MCF 10A (cell line): Measurements from ENCODE around the gene THBD. TPM values are rescaled to one million over a fixed set of nuclear protein-coding genes. Genes with fewer than 3 reads are reported as not detected.

Experiments used
- BruUV-seq: library from RNA; stranded (reverse); fragments of 400-500 nt; replicated peaks from 2 replicates; lab custom pipeline; 2021; lab: Mats Ljungman, UMichigan
- CTCF ChIA-PET: fragments of 300-600 bp; sonication (Branson Sonifier 250); formaldehyde crosslinking; extraction: SDS; loops from one replicate; lab custom pipeline; 2021; ENCODE audit warnings: antibody characterized with exemption, inconsistent platforms; lab: Yijun Ruan, JAX
- POLR2A ChIA-PET: fragments of 300-600, 350-650 bp; sonication (Branson Sonifier 250); formaldehyde crosslinking; extraction: SDS; loops from one replicate; lab custom pipeline; 2020; ENCODE audit warnings: antibody characterized with exemption, inconsistent platforms; lab: Yijun Ruan, JAX
- DNase-seq: peaks from one replicate; pipeline ENCODE4 v3.0.0-alpha.2; 2018; ENCODE audit not compliant: unreplicated experiment
- H3K27ac Mint-ChIP-seq: one replicate; pipeline ENCODE4 v1.8.0; 2022; ENCODE audit warnings: mild to moderate bottlenecking, low read depth, mixed read lengths; ENCODE audit not compliant: unreplicated experiment
- H3K27me3 Mint-ChIP-seq: one replicate; pipeline ENCODE4 v1.8.0; 2022; ENCODE audit warnings: mixed read lengths; ENCODE audit not compliant: insufficient read depth, unreplicated experiment
- H3K36me3 Mint-ChIP-seq: one replicate; pipeline ENCODE4 v1.8.0; 2022; ENCODE audit warnings: mild to moderate bottlenecking, moderate library complexity, mixed read lengths; ENCODE audit not compliant: insufficient read depth, unreplicated experiment
- H3K4me1 Mint-ChIP-seq: one replicate; pipeline ENCODE4 v1.8.0; 2022; ENCODE audit warnings: mixed read lengths; ENCODE audit not compliant: insufficient read depth, unreplicated experiment
- H3K4me3 Mint-ChIP-seq: one replicate; pipeline ENCODE4 v1.8.0; 2022; ENCODE audit warnings: mild to moderate bottlenecking, moderate library complexity, mixed read lengths; ENCODE audit not compliant: unreplicated experiment
- H3K9me3 Mint-ChIP-seq: one replicate; pipeline ENCODE4 v1.8.0; 2022; ENCODE audit warnings: mixed read lengths; ENCODE audit not compliant: unreplicated experiment
- intact Hi-C: fragments of 100-400 bp; cut with micrococcal nuclease; formaldehyde crosslinking; loops from 2 replicates; pipeline ENCODE4 v1.14.1; 2022
- total RNA-seq: library from RNA; stranded (reverse); gene quantifications from 2 replicates; pipeline ENCODE4 v1.2.3, GENCODE V29; 2022
- TF ChIP-seq, protein P1 (sequence below): fragments of 200-600 bp; IDR thresholded peaks from one replicate; pipeline ENCODE4 v1.8.0; 2022; ENCODE audit warnings: antibody characterized with exemption, mild to moderate bottlenecking; ENCODE audit not compliant: unreplicated experiment

The THBD gene
- total RNA-seq, 1 experiment from 2014 or later: 15.4 TPM

DNA sequence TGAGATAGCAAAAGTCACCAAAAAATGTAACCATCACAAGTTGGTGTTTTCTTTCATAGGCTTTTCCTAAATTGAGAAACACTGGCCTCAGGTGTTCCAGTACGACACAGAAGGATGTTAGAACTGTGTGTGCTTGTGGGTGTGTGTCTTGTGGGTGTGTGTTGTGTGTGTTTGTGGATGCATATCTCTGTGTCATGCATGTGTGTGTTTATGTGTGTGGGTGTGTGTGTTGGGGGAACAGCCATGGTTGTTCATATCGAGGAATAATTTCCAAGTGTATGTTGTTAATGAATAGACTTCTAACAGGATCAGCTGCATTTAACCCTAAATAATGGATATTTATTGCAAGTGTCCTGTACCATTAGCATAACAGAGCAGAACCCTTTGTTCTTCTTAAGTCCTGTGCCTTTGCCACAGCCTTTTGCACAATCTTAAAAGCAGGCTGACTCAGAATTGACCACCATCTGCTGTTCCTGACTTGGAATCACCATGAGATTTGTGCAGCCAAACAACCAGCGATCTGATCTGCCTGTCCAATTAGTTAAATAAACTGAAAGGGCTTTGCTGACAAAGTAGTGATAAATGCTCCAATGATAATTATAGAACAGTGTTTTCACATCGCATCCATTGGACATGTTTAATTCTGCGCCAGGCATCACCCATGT, 29.0 kb upstream of the THBD start:
- no peak overlapping the region for H3K27ac Mint-ChIP-seq
- ChIA-PET POLR2A (interaction anchor here (0.8 kb wide), 1 partner anchor 60 kb away, joined by 5 read pairs; no protein-coding TSS in a partner anchor), CTCF (interaction anchor here (0.6 to 2.3 kb wide), 5 partner anchors 11 to 123 kb away, joined by 3 to 16 read pairs (median 4); no protein-coding TSS in a partner anchor)
- no TSS peak for BruUV-seq
- peaks cover 18% of the 10 kb centered on the region for H3K4me1 Mint-ChIP-seq
- H3K9me3 Mint-ChIP-seq: no peaks in the 10 kb centered on the region
- H3K4me3 Mint-ChIP-seq: no peak overlapping the region
- no peaks in the 10 kb centered on the region for H3K36me3 Mint-ChIP-seq
- H3K27me3 Mint-ChIP-seq: no peaks in the 10 kb centered on the region
- DNase-seq: peak; percentile 39
- TF ChIP-seq, protein P1, sequence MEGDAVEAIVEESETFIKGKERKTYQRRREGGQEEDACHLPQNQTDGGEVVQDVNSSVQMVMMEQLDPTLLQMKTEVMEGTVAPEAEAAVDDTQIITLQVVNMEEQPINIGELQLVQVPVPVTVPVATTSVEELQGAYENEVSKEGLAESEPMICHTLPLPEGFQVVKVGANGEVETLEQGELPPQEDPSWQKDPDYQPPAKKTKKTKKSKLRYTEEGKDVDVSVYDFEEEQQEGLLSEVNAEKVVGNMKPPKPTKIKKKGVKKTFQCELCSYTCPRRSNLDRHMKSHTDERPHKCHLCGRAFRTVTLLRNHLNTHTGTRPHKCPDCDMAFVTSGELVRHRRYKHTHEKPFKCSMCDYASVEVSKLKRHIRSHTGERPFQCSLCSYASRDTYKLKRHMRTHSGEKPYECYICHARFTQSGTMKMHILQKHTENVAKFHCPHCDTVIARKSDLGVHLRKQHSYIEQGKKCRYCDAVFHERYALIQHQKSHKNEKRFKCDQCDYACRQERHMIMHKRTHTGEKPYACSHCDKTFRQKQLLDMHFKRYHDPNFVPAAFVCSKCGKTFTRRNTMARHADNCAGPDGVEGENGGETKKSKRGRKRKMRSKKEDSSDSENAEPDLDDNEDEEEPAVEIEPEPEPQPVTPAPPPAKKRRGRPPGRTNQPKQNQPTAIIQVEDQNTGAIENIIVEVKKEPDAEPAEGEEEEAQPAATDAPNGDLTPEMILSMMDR: no peak
- intact Hi-C loops: no loop called here

DNA sequence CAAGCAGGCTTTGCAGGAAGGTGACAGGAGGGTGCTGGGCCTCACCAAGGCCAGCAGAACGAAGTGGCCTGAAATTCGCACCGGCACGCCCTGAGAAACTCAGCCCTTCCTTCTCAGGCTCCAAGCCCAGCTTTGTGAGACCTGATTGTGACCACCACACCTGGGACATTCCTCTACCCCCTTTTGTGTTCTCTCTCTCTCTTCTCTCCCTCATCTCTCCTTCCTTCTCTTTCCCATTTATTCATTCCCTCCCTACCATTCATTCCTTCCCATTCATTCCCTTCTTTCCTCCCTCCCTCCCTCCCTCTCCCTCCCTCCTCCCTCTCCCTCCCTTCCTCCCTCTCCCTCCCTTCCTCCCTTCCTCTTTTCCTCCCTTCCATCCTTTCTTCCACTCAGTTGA, 27.8 kb upstream of the THBD start:
- no peak for DNase-seq
- Mint-ChIP-seq H3K27me3 (no peaks in the 10 kb centered on the region), H3K4me3 (no peak overlapping the region), H3K27ac (peak overlapping the region; percentile 0), H3K4me1 (peaks cover 13% of the 10 kb centered on the region), H3K36me3 (no peaks in the 10 kb centered on the region), H3K9me3 (no peaks in the 10 kb centered on the region)
- TF ChIP-seq, protein P1: no peak
- BruUV-seq: no TSS peak
- intact Hi-C loops: no loop called here
- ChIA-PET CTCF (interaction anchor here (0.6 to 2.3 kb wide), 4 partner anchors 19 to 380 kb away, joined by 3 to 16 read pairs (median 4); no protein-coding TSS in a partner anchor), POLR2A (interaction anchor here (1.1 kb wide), 1 partner anchor 24 kb away, joined by 5 read pairs; no protein-coding TSS in a partner anchor)

DNA sequence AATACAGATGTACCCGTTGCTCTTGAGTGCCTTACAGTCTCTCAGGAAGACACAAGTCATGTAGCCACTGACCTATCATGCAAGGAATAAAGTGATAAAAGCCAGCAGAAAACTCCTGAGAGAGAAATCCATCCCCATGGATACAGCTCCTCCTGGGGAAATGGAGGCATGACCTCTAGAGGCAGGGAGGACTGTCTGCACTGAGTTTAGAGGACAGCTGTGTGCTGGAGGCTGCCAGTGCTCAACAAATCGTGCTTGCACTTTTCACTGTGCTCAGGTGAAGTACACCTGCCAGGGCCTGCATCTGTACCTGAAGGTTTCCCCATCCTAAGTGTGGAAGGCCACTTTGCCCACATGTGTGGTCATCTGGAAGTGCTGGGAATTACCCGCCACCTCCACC, 24.6 kb upstream of the THBD start:
- POLR2A ChIA-PET: no interaction called here
- DNase-seq: no peak
- H3K4me1 Mint-ChIP-seq: peaks cover 13% of the 10 kb centered on the region
- H3K27me3 Mint-ChIP-seq: no peaks in the 10 kb centered on the region
- no peak overlapping the region for H3K27ac Mint-ChIP-seq
- BruUV-seq: no TSS peak
- H3K9me3 Mint-ChIP-seq: no peaks in the 10 kb centered on the region
- no peaks in the 10 kb centered on the region for H3K36me3 Mint-ChIP-seq
- TF ChIP-seq, protein P1: no peak
- CTCF ChIA-PET: no interaction called here
- intact Hi-C loops: no loop called here
- no peak overlapping the region for H3K4me3 Mint-ChIP-seq

DNA sequence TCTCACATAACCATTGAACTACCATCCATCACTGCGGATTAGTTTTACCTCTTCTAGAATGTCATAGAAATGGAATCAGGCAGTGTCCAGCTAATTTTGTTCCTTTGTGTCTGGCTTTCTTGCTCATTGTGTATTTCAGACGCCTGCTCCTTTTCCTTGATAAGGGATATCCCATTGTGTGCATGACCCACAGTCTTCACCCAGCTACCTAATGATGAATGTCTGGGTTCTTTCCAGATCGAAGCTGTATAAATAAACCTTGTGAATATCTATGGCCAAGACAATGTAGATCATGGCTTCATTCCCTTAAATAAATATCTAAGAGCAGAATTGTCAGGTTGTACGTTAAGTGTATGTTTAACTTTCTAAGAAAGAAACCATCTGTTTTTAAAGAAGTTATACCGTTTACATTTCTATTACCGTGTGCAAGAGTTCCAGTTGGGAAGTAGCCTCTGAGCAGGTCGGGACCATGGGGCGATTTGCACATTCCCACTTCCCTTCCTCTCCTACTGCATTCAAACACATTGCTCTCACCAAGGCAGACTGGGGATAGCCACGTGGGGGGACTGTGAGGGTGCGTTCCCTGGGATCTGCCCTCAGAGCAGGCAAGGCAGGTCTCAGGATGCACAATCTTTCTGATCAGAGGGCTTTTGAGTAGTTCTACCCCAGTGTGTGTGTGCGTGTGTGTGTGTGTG, 23.6 kb upstream of the THBD start:
- TF ChIP-seq, protein P1: no peak
- Mint-ChIP-seq H3K27ac (no peak overlapping the region), H3K4me1 (peaks cover 4% of the 10 kb centered on the region), H3K27me3 (no peaks in the 10 kb centered on the region), H3K4me3 (no peak overlapping the region), H3K36me3 (no peaks in the 10 kb centered on the region), H3K9me3 (no peaks in the 10 kb centered on the region)
- ChIA-PET CTCF (no interaction called here), POLR2A (no interaction called here)
- intact Hi-C loops: no loop called here
- no peak for DNase-seq
- BruUV-seq: no TSS peak
